CD4-positive, alpha-beta T cell (primary cell): ENCODE data around the gene RASGRF2. TPM values are rescaled to one million over a fixed set of nuclear protein-coding genes. Genes with fewer than 3 reads are reported as not detected.

Experiments
- ATAC-seq: fragments of 200-7000 bp; cut with Tn5 transposase; one replicate; pipeline ENCODE4 v1.10.0; 2022; ENCODE audit warnings: mild to moderate bottlenecking; ENCODE audit not compliant: poor library complexity
- CTCF ChIA-PET: fragments of 350-600 bp; sonication (Branson Sonifier 250); formaldehyde crosslinking; loops from one replicate; lab custom pipeline; 2021; ENCODE audit warnings: antibody characterized with exemption, inconsistent platforms; lab: Charles Lee
- POLR2A ChIA-PET: fragments of 350-600 bp; sonication (Branson Sonifier 250); formaldehyde crosslinking; loops from one replicate; lab custom pipeline; 2021; ENCODE audit warnings: antibody characterized with exemption, inconsistent platforms; lab: Charles Lee
- DNase-seq, 14 experiments: peaks; one replicate each; pipeline ENCODE4 v3.0.0-alpha.2; 2013 to 2020; ENCODE audit warnings: mixed read lengths in 2 of 14
- H3K27ac ChIP-seq, 2 donors: one replicate each; pipeline versions ENCODE4 v1.5.1 to v1.7.0; 2013; ENCODE audit warnings: low read length in 2 of 2, low read depth in 1 of 2, mild to moderate bottlenecking in 1 of 2
- H3K27me3 ChIP-seq, 2 experiments: 1 replicate in 1 of 2; 2 replicates in 1 of 2; pipeline versions ENCODE4 v1.6.1 to v1.7.0; 2013; ENCODE audit warnings: low read length in 2 of 2, control low read depth in 1 of 2, mild to moderate bottlenecking in 1 of 2, moderate library complexity in 1 of 2; ENCODE audit not compliant: insufficient read depth in 2 of 2, control insufficient read depth in 1 of 2
- H3K36me3 ChIP-seq: one replicate; pipeline ENCODE4 v1.6.1; 2013; ENCODE audit warnings: low read length, control low read depth; ENCODE audit not compliant: insufficient read depth
- H3K4me1 ChIP-seq: one replicate; pipeline ENCODE4 v1.6.1; 2013; ENCODE audit warnings: low read length, control low read depth; ENCODE audit not compliant: insufficient read depth
- H3K4me3 ChIP-seq: one replicate; pipeline ENCODE4 v1.5.1; 2013; ENCODE audit warnings: mild to moderate bottlenecking, low read length, moderate library complexity
- H3K9me3 ChIP-seq, 2 experiments: 1 replicate in 1 of 2; 2 replicates in 1 of 2; pipeline versions ENCODE4 v1.6.1 to v1.7.0; 2013; ENCODE audit warnings: low read length in 2 of 2, mild to moderate bottlenecking in 2 of 2, control low read depth in 1 of 2, moderate library complexity in 1 of 2; ENCODE audit not compliant: control insufficient read depth in 1 of 2, insufficient read depth in 1 of 2
- H3K27ac Mint-ChIP-seq: one replicate; pipeline ENCODE4 v1.8.0; 2020; ENCODE audit warnings: mixed read lengths
- H3K27me3 Mint-ChIP-seq: one replicate; pipeline ENCODE4 v1.8.0; 2021; ENCODE audit warnings: mixed read lengths
- H3K36me3 Mint-ChIP-seq: one replicate; pipeline ENCODE4 v1.8.0; 2021; ENCODE audit warnings: low read depth, mixed read lengths
- H3K4me1 Mint-ChIP-seq: one replicate; pipeline ENCODE4 v1.8.0; 2021; ENCODE audit warnings: low read depth, mixed read lengths
- H3K4me3 Mint-ChIP-seq: one replicate; pipeline ENCODE4 v1.8.0; 2020; ENCODE audit warnings: mild to moderate bottlenecking, mixed read lengths
- H3K9me3 Mint-ChIP-seq: one replicate; pipeline ENCODE4 v1.8.0; 2020; ENCODE audit warnings: mixed read lengths
- CTCF ChIP-seq: fragments of 200-600 bp; IDR thresholded peaks from one replicate; pipeline ENCODE4 v1.8.0; 2022; ENCODE audit warnings: antibody characterized with exemption, mild to moderate bottlenecking
- intact Hi-C, 2 experiments: fragments of 100-400 bp; cut with DNase I in 1 of 2; cut with micrococcal nuclease in 1 of 2; formaldehyde crosslinking; loops; one replicate each; pipeline versions ENCODE4 v1.15.1 to v1.9.0; 2023 to 2025; cut with DNase I, micrococcal nuclease
- total RNA-seq, 174 experiments: library from RNA in 2 of 174; stranded (reverse) in 2 of 174; gene quantifications; one replicate each; pipeline ENCODE4 v1.2.3 and lab custom pipeline; 2021 to 2026

Gene RASGRF2
- total RNA-seq, 2 experiments from 2014 or later, result 21.9 to 24.9 TPM

GRCh38 chr5:81191726-81192372 lies 231.7 kb downstream of the RASGRF2 start:
- no peak for TF ChIP-seq CTCF
- no peaks in the 10 kb centered on the region for H3K9me3 Mint-ChIP-seq
- DNase-seq, result no peak
- Histone ChIP-seq H3K36me3 (peaks cover 14% of the 10 kb centered on the region), H3K9me3 (no peaks in the 10 kb centered on the region), H3K4me1 (peaks cover 8% of the 10 kb centered on the region), H3K27me3 (no peaks in the 10 kb centered on the region), H3K27ac (no peak overlapping the region), H3K4me3 (no peak overlapping the region)
- H3K27me3 Mint-ChIP-seq, result no peaks in the 10 kb centered on the region
- no peak overlapping the region for H3K4me3 Mint-ChIP-seq
- ChIA-PET CTCF (no interaction called here), POLR2A (no interaction called here)
- no peak overlapping the region for H3K27ac Mint-ChIP-seq
- peaks cover 48% of the 10 kb centered on the region for H3K36me3 Mint-ChIP-seq
- H3K4me1 Mint-ChIP-seq, result peaks cover 10% of the 10 kb centered on the region
- ATAC-seq, result no peak
- intact Hi-C loops, result loop anchor here in 1 of 2 experiments (10.0 kb wide), 3 partner anchors 257 to 707 kb away; partner anchors contain the start of gene FAM151B

GRCh38 chr5:81192373-81192750 lies 232.2 kb downstream of the RASGRF2 start:
- Mint-ChIP-seq H3K36me3 (peaks cover 45% of the 10 kb centered on the region), H3K9me3 (no peaks in the 10 kb centered on the region), H3K4me1 (peaks cover 10% of the 10 kb centered on the region), H3K27ac (no peak overlapping the region), H3K4me3 (no peak overlapping the region), H3K27me3 (no peaks in the 10 kb centered on the region)
- no peak for TF ChIP-seq CTCF
- DNase-seq (no peak), ATAC-seq (no peak)
- H3K36me3 ChIP-seq, result peaks cover 8% of the 10 kb centered on the region
- H3K9me3 ChIP-seq, result no peaks in the 10 kb centered on the region
- no peaks in the 10 kb centered on the region for H3K27me3 ChIP-seq
- ChIA-PET POLR2A (interaction anchor here (0.6 kb wide), 1 partner anchor 229 kb away, joined by 3 read pairs; no protein-coding TSS in a partner anchor), CTCF (no interaction called here)
- no peak overlapping the region for H3K27ac ChIP-seq
- intact Hi-C loops, result loop anchor here in 1 of 2 experiments (10.0 kb wide), 3 partner anchors 258 to 708 kb away; partner anchors contain the start of gene FAM151B
- peaks cover 8% of the 10 kb centered on the region for H3K4me1 ChIP-seq
- H3K4me3 ChIP-seq, result no peak overlapping the region

GRCh38 chr5:81194633-81195334 lies 234.6 kb downstream of the RASGRF2 start:
- Histone ChIP-seq H3K27ac (no peak overlapping the region), H3K36me3 (no peaks in the 10 kb centered on the region), H3K4me1 (peaks cover 8% of the 10 kb centered on the region), H3K9me3 (no peaks in the 10 kb centered on the region), H3K27me3 (no peaks in the 10 kb centered on the region), H3K4me3 (no peak overlapping the region)
- DNase-seq (peak; percentile 66 to 86 (median 76)), ATAC-seq (peak; percentile 99)
- intact Hi-C loops, result loop anchor here (1.0 to 10.0 kb wide), 4 partner anchors 260 to 710 kb away; partner anchors contain the start of gene FAM151B (in 1 of the 2)
- Mint-ChIP-seq H3K4me3 (no peak overlapping the region), H3K27ac (peak overlapping the region; percentile 60), H3K36me3 (peaks cover 26% of the 10 kb centered on the region), H3K9me3 (no peaks in the 10 kb centered on the region), H3K27me3 (no peaks in the 10 kb centered on the region), H3K4me1 (peaks cover 10% of the 10 kb centered on the region)
- POLR2A ChIA-PET, result interaction anchor here (0.7 kb wide), 2 partner anchors 511 to 674 kb away, joined by 3 read pairs; no protein-coding TSS in a partner anchor
- CTCF ChIA-PET, result interaction anchor here (0.8 to 1.2 kb wide), 2 partner anchors 11 to 509 kb away, joined by 3 to 4 read pairs; no protein-coding TSS in a partner anchor
- TF ChIP-seq CTCF, result peak; percentile 94
